Stimulated activated CD4-positive, alpha-beta T cell treated with anti-CD3 and anti-CD28 coated beads, Interleukin-12 subunit alpha, Interleukin-12 subunit beta, amount 100 ng/mL, for 24 hours (primary cell): Measurements from ENCODE around the gene ADCY2.

Experiments used
- DNase-seq, 2 experiments: peaks; one replicate each; pipeline ENCODE4 v3.0.0-alpha.2; 2020; ENCODE audit warnings: low read depth in 2 of 2

Gene ADCY2

DNA sequence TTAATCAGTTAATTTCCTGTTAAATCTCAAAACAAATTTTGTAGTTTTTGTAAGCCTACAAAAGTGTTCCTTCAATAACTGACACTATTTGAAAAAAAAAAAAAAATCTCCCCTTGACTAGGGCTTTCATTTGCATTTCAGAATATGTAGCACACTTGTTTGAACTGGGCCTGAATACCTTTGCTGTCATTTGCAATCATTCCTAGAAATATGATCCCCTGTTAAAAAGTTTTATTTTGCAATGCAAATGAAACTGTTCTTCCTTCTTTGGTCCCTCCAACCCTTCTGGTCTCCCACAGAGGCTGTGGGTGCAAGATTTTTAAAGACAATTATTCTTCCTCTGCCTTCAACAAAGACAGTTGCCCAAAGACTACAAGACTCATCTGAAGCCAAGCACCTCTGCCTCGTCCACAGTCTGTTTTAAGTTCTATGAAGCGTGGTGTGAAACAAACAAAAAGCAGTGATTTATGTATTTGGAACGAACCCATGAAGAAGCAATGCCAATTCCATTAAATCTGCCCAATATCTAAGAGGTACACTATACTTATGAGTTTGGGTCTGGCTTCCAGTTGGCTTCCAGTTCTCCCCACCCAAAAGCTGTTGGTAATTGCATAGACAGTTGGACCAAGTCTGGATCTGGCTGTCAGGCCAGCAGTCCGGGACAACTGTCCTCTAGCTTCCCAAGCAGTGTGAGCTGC, 388.9 kb downstream of the ADCY2 start:
- DNase-seq: no peak

DNA sequence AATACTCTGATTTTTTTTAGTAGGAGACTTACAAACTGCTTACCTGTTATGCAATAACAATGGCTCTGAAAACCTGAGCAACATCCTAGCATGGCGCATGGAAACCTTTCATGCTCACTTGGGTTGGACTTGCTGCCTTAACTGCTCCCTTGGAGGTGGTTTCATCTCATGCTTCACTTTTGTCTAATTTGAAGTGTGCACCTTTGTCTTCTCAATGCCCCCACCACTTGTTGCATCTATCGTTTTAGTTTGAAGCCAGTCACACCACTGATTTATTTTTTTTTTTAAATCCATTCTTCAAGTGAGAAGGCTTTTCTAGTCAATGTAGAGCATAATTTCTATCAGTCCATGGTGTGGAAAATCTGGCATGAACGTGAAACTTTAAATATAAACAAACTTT, 391.8 kb downstream of the ADCY2 start:
- DNase-seq: no peak

DNA sequence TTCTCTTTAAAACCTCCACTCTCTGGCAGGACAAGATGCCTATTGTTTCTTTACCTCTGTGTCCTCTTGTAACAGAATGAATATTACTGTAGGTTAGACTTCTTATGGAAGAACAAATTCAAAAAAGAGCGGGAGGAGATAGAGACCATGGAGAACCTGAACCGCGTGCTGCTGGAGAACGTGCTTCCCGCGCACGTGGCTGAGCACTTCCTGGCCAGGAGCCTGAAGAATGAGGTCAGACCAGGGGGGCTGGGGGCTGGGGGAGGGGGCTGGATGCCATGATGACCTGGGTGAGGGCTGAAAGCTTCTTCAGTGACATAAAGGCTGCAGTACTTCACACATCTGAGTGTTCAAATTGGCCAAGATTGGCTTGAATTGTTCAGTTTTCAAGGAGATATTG, 393.6 kb downstream of the ADCY2 start:
- DNase-seq: no peak

- DNase-seq: no peak
Measured at GRCh38 chr5:7793895-7794294, 398.0 kb downstream of the ADCY2 start.

GRCh38 chr5:7794311-7794710, 398.4 kb downstream of the ADCY2 start:
- DNase-seq: no peak

DNA sequence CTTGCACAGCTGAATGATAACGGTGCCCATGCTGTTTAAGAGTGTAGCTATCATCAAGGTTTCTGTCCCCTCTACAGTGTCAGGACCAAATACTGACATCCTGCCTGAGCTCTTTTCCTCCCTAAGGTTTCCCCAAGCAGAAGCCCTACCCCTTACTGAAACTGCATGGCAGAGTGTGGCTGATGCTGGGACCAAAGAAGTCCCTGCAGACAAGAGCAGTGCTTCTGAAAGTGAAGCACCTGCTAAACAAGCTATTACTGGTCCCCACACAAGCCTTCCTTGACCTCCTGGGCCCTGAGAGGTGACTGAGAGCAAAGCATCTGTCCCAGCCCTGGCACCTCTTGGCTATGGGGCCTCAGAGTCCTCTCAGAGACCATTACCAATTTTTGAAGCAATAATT, 398.9 kb downstream of the ADCY2 start:
- no peak for DNase-seq

GRCh38 chr5:7795306-7795705, 399.4 kb downstream of the ADCY2 start:
- no peak for DNase-seq

GRCh38 chr5:7801891-7802614, 406.1 kb downstream of the ADCY2 start:
- DNase-seq: no peak

DNA sequence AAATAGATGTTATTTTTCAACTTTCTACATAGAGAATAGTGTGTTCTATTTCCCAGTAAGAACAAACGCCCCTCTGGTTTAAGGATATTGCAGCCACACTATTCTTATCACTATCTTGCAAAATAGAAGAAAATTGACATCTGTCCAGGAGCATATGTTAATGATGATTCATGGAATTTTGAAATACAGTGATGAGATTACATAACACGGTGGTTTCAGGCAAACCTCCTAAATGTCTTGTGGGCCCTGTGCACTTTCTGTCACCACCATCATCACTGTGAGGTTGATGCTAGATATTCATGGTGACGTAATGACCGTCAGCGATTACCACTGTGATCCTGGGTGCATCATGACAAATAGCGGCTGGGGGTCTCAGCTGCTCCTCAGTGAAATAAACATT, 406.9 kb downstream of the ADCY2 start:
- DNase-seq: no peak

GRCh38 chr5:7803937-7804336, 408.0 kb downstream of the ADCY2 start:
- no peak for DNase-seq

DNA sequence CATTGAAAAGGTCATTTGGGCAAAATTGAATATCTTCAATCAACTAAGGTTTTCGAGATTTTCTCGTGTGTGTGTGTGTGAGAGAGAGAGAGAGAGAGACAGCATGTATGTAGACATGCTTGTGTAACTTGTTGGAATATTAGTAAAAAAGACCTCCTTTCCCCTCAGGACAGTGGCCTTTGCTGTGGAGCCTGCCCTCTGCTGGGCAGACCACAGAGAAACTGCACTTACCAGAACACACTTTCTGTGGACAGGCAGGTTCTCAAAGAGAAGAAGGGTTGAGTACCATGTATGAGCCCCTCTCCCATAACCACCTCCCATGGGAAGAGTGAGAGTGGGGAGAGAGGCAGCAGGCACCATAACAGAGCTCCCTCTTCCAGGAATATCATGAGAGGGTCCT, 409.4 kb downstream of the ADCY2 start:
- DNase-seq: no peak

DNA sequence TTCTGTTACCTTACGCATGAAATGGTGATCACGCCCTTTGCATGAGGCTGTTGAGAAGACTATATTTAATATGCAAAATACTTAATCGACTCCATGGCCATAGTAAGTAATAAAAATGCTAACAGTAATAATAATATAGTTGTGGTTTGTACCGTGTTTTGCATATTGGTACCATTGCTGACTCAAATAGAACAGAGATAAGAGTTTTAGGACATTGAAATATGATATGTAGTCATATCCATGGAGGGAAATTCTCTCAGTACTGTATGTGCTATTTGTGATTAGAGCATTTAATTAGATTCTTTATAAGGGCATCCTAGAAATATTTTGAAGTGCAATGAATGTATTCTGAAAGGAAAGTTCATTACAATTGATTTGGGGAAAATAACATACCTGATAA, 413.1 kb downstream of the ADCY2 start:
- DNase-seq: no peak

- no peak for DNase-seq
Measured at GRCh38 chr5:7811715-7812114, 415.8 kb downstream of the ADCY2 start.

GRCh38 chr5:7813007-7813406, 417.1 kb downstream of the ADCY2 start:
- DNase-seq: no peak

- no peak for DNase-seq
Measured at GRCh38 chr5:7813576-7813975, 417.6 kb downstream of the ADCY2 start.

GRCh38 chr5:7814816-7815215, 418.9 kb downstream of the ADCY2 start:
- no peak for DNase-seq

DNA sequence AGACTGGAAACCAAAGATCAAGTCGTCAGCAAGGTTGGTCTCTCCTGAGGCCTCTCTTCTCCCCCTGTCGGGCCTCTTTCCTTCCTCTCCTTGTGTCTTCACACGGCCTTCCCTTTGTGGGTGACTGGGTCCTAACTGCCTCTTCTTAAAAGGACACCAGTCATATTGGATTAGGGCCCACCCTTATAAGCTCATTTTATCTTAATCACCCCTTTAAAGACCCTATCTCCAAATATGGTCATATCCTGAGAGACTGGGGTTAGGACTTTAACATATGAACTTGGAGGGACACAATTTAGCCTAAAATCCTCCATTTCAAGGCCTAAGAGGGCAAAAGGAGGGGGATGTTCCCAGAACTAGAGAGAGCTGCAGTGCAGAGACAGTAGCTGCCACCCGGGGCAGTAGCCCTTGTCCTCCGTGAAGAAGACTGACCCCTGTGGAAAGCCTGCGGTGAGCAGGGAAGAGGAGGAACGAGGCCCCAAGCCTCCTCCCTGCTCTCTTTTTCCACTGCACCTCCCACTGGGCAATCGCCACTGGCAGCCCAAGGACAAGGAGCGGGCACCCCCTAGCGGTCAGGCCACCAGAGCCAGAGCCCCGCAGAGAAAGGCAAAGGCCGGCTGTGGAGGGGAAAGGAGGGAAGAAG, 420.1 kb downstream of the ADCY2 start:
- peak; percentile 22 to 66 for DNase-seq

GRCh38 chr5:7816535-7816901, 420.6 kb downstream of the ADCY2 start:
- DNase-seq: no peak

GRCh38 chr5:7822449-7822848, 426.5 kb downstream of the ADCY2 start:
- no peak for DNase-seq

DNA sequence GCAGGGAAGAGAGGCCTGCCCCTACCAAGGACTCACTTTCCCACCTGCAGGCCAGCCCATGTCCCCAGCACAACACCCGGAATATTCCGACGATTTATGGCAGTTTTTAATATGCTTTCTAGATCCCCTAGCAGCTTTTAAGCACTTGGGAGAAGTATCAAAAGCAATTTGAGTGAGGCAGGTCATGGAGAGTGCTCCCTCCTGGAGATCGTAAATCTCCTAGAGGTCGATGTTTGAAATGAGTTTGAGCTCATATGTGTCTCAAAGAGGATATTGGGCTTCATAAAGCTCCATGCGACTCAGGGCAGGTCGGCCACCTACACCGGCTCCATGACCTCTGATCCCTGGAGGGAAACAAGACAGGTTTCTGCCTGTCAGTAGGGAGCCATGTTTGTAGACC, 427.7 kb downstream of the ADCY2 start:
- DNase-seq: no peak

DNA sequence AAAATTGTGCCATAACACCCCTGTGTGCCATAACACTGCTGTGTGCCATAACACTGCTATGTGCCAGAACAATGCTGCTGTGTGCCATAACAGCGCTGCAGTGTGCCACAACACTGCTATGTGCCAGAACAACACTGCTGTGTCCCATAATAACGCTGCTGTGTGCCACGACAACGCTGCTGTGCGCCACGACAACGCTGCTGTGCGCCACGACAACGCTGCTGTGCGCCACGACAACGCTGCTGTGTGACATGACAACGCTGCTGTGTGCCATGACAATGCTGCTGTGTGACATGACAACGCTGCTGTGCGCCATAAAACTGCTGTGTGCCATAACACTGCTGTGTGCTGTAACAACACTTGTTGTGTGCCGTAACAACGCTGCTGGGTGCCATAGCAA, 429.1 kb downstream of the ADCY2 start:
- DNase-seq: no peak

DNA sequence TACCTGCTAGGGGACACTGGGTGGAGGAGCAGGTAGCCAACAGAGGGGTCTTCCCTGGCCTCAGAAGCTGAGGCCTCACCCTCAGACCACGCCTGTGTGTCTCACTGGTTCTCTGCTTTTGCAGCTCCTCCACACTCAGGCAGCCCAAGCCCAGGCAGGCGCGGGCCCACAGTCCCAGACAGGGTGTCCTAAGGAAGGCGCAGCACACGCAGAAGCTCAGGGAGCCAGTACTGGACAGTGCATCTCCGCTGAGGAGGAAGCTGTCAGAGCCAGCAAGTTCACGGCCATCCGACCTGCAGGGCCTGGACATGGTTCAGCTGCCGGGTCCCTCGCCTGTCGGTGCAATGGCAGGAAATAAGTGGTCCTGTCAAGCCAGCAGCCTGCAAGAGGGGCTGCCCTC, 429.7 kb downstream of the ADCY2 start:
- no peak for DNase-seq

DNA sequence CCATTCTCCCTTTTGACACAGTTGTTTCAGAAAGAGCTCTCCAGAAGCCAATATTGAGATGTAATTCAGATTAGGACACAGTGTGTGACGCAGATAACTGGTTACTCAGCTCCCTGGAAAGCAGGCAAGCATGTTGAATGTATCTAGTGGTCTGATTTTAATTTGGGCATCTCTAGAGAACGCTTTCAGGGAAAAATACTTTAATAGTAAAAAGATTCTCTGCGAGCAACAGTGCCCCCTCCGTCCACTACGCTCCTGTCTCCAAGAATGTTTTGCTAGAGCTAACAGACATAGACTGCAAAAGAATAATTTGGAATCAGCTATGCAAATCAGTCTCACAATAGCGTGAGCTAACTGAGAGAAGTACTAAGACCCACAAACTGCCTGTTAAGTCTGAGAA, 431.7 kb downstream of the ADCY2 start:
- no peak for DNase-seq
